ENCODE results near the gene ALKBH3. TPM values are rescaled to one million over a fixed set of nuclear protein-coding genes. Genes with fewer than 3 reads are reported as not detected.
A peak's percentile ranks its signal among the peaks of the same experiment; 100 is the strongest.

ALKBH3 gene
- total RNA-seq, 1 donor from 2014 or later: 18.1 TPM

GRCh38 chr11:43924112-43924855, 43.7 kb downstream of the ALKBH3 start:
- no peak overlapping the region for H3K4me3 ChIP-seq
- TF ChIP-seq CTCF (IDR thresholded peaks at IDR 0.05; ENCODE audit: borderline replicate concordance): no peak
- H3K9me3 ChIP-seq (replicated peaks): no peaks in the 10 kb centered on the region
- no peaks in the 10 kb centered on the region for H3K27me3 ChIP-seq (ENCODE audit: low read depth)
- intact Hi-C loops (cut with micrococcal nuclease): no loop called here
- peaks cover 67% of the 10 kb centered on the region for H3K4me1 ChIP-seq
- peak overlapping the region; percentile 84 for H3K27ac ChIP-seq (replicated peaks)
- DNase-seq: no peak
- H3K36me3 ChIP-seq: peaks cover 12% of the 10 kb centered on the region

- H3K36me3 ChIP-seq: peaks cover 4% of the 10 kb centered on the region
- intact Hi-C loops (cut with micrococcal nuclease): no loop called here
- H3K9me3 ChIP-seq (replicated peaks): no peaks in the 10 kb centered on the region
- TF ChIP-seq CTCF (IDR thresholded peaks at IDR 0.05; ENCODE audit: borderline replicate concordance): no peak
- DNase-seq: no peak
- peaks cover 58% of the 10 kb centered on the region for H3K4me1 ChIP-seq
- H3K4me3 ChIP-seq: no peak overlapping the region
- H3K27ac ChIP-seq (replicated peaks): peak overlapping the region; percentile 84
- no peaks in the 10 kb centered on the region for H3K27me3 ChIP-seq (ENCODE audit: low read depth)
Measured at GRCh38 chr11:43925063-43925931, 44.7 kb downstream of the ALKBH3 start.

GRCh38 chr11:43925932-43926505, 45.4 kb downstream of the ALKBH3 start:
- H3K4me3 ChIP-seq: no peak overlapping the region
- DNase-seq: no peak
- H3K4me1 ChIP-seq: peaks cover 58% of the 10 kb centered on the region
- no peak overlapping the region for H3K27ac ChIP-seq (replicated peaks)
- no peaks in the 10 kb centered on the region for H3K27me3 ChIP-seq (ENCODE audit: low read depth)
- H3K9me3 ChIP-seq (replicated peaks): no peaks in the 10 kb centered on the region
- intact Hi-C loops (cut with micrococcal nuclease): no loop called here
- TF ChIP-seq CTCF (IDR thresholded peaks at IDR 0.05; ENCODE audit: borderline replicate concordance): no peak
- H3K36me3 ChIP-seq: no peaks in the 10 kb centered on the region

GRCh38 chr11:43927070-43927469, 46.4 kb downstream of the ALKBH3 start:
- no peak overlapping the region for H3K4me3 ChIP-seq
- no peaks in the 10 kb centered on the region for H3K36me3 ChIP-seq
- no peak for TF ChIP-seq CTCF (IDR thresholded peaks at IDR 0.05; ENCODE audit: borderline replicate concordance)
- intact Hi-C loops (cut with micrococcal nuclease): no loop called here
- H3K4me1 ChIP-seq: peaks cover 50% of the 10 kb centered on the region
- H3K27me3 ChIP-seq (ENCODE audit: low read depth): no peaks in the 10 kb centered on the region
- H3K27ac ChIP-seq (replicated peaks): no peak overlapping the region
- no peaks in the 10 kb centered on the region for H3K9me3 ChIP-seq (replicated peaks)
- no peak for DNase-seq

GRCh38 chr11:43927925-43928707, 47.5 kb downstream of the ALKBH3 start:
- no peaks in the 10 kb centered on the region for H3K36me3 ChIP-seq
- intact Hi-C loops (cut with micrococcal nuclease): no loop called here
- no peak overlapping the region for H3K27ac ChIP-seq (replicated peaks)
- no peak overlapping the region for H3K4me3 ChIP-seq
- no peak for TF ChIP-seq CTCF (IDR thresholded peaks at IDR 0.05; ENCODE audit: borderline replicate concordance)
- peaks cover 1% of the 10 kb centered on the region for H3K27me3 ChIP-seq (ENCODE audit: low read depth)
- H3K4me1 ChIP-seq: peaks cover 40% of the 10 kb centered on the region
- no peaks in the 10 kb centered on the region for H3K9me3 ChIP-seq (replicated peaks)
- DNase-seq: no peak

Measured in left ventricle myocardium inferior (tissue), 1 donor.